Activated T-cell treated with anti-CD3 and anti-CD28 coated beads for 4 hours (primary cell): ENCODE results near the gene ERC2.

Experiments
- DNase-seq: peaks from one replicate; pipeline ENCODE4 v3.0.0-alpha.2; 2020

ERC2 gene

DNA sequence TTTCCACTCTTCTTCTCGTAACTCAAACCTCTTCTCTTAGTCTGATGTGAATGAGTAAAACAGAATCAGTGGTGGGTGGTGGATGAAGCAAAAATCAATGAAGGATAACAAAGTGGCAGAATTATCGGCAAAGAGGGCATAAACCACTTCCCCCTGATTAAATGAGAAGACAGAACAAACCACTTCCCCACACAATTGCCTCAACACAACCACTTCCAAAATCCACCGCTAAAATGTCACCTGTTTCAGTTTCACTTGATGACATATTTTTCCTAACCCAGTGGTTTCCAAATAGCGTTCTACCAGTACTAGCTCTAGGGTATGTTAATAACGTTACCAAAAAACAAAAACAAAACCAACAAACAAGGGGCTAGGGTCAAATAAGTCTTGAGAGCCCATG is 502.5 kb downstream of the ERC2 start:
- no peak for DNase-seq

DNA sequence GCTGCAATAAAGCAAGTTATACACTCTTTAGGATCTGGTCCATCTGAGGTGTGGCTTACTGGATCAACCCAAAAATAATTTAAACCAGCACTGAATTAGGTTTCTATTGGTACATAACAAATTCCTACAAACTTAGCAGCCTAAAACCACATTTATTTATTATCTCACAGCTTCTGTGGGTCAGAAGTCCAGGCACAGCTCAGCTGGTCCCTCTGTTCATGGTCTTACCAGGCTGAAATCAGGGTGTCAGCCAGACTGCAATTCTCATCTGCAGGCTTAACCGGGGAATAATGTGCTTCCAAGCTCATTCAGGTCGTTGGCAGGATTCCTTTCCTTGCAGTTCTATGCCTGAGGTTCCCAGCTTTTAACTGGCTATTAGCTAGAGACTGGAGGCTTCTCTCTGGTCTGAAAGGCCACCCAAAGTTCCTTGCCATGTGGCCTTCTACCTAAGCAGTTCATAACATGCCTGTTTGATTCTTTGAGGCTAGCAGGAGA is 503.7 kb downstream of the ERC2 start:
- no peak for DNase-seq

DNA sequence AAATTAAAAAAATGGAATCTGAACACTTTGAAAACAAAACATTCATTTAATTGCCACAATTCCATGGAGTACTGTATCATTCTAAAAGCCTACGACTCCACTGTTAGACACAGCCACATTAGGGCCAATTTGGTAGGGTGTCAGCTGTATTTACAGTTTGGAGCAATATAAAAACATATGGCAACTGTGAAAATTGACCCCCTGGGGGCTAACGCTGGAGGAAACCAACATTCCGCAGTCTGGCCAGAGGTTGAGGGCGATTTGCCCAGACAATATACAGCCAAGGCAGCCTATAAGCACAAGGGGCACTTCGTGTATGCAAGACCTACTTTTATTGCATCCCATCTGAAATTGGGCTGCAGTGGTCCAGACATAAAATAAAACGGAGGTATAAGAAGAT is 504.7 kb downstream of the ERC2 start:
- no peak for DNase-seq

DNA sequence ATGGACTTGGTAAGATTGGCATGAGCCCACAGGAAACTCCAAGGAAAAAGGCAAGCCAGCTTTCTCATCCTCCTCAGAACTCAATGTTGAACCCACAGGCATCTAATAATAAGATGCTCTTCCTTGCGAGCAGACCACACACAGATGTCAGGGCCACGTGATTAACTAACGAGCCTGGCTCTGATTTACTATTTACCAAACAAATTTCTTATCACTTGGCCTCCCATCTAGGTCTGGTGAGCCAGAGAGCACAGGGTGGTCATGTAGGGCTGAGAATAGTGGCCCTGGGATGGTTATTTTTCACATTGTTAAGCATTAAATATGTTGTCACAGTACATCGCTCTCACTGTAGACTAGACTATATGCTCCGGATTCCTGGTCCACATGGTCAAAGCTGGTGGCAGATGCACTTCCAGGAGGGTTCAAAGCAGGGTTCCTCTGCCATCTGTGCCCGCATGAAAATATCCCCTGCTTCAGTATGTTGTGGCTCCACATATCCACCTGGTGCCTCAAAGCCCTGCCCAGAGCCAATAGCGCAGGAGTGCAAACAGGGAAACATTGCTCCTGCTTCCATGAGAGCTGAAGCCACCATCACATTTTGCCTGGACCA is 508.7 kb downstream of the ERC2 start:
- no peak for DNase-seq

DNA sequence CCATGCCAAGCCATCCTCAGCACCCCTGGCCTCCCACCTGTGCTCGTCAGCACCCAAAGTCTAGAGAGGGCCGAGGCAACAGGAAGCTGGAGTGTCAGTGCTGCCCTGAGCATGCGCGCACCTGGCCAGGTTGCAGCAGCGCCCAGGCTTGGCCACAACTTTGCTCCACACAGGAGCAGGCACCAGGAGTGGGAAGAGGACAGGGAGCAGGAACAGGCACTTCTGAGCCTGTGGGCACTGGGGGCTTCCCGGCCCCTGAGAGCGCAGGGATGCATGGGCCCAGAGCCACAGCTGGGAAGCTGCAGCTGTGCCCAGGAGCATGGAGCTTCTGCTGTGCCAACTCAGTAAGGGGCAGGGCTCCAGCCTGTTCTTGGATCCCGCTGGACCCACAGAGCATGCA is 509.7 kb downstream of the ERC2 start:
- no peak for DNase-seq

DNA sequence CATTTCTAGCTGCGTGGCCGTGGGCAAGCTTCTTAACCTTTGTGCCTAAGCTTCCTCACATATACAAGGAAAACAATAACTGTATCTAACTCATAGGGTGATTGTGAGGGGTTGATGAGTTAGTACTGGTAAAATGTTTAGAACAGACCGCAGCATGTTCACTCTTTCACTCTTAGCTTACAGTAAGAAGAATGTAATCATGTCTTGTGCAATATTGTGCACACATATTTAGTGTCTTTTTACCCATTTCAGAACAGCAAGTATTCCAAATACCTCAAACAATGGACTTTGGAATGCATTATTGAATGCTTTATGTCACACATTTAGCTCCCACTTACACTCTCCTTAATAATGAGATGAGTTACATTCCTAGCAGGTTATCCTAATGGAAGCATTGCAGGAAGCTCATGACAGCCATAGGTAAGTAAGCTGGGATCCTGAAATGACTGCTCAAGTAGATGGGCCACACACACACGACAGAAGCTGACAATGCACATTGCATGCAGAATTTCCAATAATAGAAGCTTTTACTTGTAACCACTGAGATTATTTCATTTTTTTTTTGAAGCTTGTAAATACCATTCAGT is 512.3 kb downstream of the ERC2 start:
- DNase-seq: no peak

DNA sequence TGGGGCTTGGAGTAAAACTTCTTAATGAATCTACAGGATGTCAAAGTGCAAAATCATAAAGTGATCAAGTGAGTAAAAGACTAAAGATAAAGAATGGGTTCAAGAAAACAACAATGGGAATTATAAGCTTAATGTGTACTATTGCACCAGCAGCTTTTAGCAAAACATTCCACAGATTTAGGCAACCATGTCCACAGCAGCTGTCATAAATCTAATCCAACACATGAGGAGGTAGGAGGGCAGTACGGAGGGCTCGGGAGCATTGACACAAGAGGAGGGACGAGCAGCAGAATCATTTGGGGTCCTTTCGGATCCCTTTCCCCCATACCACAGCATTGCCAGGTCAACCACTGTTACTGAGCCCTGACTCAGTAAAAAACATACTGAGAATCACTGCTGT is 516.9 kb downstream of the ERC2 start:
- no peak for DNase-seq

DNA sequence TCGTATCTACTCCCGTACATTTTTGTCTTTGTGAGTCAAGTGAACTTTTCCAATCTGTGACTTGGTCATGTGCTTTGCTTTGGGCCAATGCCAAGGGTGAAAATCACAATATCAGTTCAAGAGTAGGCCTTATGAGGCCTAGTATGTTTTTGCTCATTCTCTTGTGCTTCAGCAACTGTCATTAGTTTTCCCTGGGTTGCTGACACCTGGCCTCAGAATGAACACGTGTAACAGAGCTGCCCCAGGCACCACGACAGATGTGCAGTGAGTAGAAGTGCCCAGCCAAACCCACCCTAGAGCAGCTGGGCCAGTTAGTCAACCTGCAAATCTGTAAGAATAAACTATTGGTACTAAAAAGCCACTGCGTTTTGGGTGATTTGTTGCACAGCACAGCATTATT is 520.9 kb downstream of the ERC2 start:
- no peak for DNase-seq

DNA sequence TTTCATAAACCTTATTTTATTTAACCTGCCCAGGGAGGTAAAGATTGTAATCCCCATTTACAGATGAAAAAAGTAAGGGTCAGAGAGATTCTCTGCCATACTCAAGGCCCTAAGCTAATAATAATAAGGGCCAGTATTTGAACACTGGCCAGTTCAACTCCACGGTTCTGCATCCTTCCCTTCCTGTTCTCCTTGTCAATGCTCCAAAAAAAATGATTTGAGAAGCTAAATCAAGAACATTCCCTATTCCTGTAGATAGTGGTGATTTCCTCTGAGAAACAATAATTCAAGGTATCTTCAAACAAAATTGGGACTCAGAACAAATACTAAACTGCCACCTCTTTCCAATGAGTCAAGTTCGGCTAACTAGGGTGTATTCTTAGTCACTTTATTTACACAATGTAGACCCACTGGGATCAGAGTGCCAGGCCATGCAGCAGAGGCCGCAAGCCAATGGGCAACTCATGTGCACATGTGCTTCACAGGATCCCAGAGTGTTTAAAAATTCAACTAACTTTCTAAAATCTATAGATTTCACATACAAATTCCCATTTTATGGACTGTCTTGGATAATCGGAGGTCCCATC is 521.6 kb downstream of the ERC2 start:
- no peak for DNase-seq

DNA sequence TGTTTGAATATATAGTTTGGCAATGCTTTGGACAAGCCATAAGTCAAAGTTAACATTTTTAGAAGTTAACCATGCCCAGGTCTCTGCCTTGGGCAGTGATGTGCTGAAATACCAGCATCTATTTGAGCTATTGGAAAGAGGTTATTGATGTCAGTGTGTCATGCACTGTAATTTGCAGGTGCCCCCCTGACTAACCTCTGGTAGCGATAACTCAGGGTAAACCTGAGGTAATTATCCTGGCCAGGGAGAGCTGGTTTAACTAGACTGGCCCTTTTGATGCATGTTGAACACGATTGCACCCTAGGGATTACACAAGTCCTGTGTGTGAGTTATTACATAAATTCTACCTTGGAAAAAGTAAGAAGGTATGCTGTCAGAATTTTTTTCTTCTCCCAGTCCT is 525.4 kb downstream of the ERC2 start:
- no peak for DNase-seq

DNA sequence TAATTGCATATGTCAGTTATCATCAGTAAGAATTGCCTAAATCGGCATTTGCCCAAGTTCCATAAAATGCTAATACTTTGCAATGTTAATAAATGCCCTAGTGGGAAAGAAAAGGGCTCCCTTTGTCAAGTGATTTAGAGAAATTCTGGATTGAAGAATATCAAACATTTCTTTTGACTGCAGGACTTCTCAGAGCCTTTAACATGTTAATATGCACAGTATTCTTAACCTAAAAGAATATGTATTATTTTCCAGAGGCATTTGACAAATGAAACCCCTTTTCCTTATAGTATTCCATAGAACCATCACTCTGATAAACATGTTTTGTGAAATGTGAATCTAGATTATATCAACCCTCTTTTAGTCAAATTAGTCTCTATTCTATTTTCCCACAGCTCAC is 529.0 kb downstream of the ERC2 start:
- DNase-seq: no peak

DNA sequence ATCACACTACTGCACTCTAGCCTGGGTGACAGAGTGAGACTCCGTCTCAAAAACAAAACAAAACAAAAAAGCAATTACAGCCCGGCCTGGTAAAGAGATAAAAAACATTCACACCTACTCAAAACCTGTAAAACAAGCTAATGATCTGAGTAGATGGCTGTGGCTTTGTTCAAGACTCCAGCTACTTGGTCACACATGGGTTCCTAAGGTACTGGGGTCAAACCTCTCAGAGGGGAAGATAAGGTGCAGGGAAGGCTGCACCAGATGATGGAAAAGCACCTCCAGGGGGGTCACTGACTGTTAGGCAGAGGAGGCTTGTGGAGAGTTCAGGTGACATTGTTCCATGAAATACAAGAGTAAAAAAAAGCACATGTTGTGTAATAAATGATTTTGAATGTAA is 531.0 kb downstream of the ERC2 start:
- DNase-seq: no peak

DNA sequence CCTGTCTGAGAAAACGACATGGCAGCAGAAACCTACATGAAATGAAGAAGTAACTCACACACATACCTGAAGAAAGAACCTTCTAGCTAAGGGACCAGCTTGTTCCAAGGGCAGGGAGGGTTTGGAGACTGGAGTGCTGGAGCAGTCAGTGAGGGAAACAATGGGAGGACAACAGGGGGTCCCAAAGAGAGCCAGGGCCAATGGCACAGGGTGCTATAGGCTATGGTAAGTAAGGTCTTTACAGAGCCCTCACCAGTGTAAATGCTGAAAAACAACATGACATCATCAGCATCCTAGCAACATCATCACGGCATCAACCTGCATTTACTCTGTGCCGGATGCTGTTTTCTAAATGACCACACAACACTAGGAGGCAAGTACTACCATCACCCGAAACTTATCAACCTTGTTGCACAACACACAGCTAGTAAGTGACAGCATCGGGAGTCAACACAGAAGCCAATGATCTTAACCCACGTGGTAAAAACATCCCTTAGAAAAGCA is 531.7 kb downstream of the ERC2 start:
- DNase-seq: no peak

DNA sequence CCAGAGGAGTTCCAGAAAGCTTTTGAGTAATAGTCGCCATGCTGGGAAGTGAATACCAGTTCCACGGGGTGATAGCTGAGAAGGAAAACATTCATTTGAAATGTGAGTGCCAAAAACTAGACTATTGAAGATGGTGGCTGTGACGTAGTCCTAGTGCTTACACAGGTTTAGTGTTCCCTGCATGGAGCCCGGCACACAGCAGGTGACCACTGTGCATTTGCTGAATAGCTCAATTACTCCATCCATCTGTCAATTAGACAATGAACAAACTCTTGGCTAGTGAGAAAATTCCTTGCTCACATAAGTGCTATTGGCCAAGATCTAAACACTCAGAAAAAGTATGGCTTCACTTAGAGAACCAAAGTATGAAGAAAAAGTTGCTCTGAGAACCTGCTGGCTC is 533.0 kb downstream of the ERC2 start:
- DNase-seq: no peak

DNA sequence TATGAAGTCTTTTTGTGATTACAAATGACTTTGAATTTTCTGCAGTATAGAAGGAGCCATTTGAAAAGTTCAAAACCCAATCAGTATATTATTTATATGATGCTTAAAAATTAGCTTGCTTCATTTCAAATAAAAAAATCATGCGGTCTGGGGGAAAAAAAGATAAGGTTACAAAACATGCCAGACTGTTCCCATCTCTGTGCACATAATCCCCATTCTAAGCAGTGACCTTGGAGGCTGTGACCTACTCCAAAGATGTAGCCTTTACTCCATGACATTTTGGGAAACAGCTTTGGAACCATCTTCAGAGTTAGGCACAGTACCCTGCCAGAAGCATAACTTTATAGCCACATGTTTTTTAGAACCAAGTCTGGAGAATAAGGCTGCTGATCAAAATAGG is 533.5 kb downstream of the ERC2 start:
- no peak for DNase-seq

DNA sequence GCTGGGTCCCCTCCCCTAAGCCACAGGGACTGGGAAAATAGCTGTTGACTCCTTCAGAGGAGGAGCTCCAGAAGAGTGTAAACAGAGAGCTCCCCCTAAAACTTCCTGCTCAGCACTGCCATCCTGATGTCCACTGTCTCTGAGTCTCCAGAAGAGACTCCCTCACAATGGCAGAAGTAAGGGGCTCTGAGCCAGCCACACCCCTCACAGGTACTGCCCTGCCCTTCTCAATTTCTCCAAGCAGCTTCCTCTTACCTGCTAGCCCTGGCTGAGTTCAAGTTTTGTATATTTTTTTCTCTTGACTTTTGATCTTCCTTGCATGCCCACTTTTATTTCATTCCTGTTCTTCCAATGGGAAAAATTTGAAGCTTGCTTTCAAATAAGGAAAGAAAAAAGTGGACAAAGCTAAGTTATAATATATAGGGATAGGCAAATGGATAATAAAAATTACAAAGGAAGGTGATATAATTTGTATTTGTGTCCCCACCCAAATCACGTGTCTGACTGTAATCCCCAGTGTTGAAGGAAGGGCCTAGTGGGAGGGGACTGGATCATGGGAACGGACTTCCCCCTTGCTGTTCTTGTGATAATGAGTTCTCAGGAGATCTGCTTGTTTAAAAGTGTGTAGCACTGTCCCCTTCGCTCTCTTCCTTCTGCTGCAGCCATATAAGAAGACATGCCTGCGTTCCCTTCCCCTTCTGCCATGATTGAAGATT is 539.0 kb downstream of the ERC2 start:
- no peak for DNase-seq

DNA sequence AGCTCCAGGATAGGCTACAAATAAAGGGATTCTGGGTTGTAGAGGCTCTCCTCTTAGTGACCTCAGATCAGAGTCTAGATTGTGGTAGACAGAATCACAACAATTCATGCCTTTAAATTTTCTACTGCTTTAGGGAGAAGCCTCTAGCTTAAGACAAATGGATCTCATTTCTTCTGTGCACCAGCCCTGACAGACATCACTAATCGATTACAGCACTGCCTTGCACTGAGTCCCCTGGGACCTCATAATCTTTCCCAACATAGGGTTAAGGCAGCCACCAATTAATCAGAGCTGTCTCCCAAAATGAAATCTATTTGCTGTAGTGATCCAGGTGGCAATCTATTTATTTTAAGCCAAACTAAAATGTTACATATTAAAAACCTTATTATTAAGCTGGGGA is 544.6 kb downstream of the ERC2 start:
- no peak for DNase-seq

DNA sequence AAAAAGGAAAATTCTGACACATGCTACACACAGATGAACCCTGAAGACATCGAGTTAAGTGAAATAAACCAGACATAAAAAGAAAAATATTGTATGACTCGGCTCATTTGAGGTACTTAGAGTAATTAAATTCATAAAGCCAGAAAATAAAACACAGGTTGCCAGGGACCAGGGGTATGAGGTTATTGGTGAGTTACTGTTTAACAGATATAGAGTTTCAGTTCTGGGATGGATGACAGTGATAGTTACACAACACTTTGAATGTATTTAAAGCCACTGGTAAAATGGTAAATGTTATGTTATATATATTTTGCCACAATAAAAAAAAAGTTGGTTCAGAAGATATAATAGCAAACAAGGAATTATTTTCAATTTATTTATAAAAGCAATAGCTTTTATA is 545.1 kb downstream of the ERC2 start:
- DNase-seq: no peak

DNA sequence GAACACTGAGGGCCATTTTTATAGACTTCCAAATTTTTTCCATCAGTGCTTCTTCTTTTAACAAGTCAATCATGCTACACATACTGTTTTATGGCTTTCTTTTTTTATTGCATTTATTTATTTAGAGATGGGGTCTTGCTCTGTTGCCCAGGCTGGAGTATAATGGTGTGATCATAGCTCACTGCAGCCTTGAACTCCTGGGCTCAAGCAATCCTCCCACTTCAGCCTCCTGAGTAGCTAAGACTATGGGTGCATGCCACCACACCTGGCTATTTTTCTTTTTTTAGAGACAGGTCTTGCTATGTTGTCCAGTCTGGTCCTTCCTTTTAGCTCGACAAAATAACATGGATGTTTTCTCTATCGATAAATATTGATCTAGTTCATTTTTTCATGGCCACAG is 555.4 kb downstream of the ERC2 start:
- no peak for DNase-seq

DNA sequence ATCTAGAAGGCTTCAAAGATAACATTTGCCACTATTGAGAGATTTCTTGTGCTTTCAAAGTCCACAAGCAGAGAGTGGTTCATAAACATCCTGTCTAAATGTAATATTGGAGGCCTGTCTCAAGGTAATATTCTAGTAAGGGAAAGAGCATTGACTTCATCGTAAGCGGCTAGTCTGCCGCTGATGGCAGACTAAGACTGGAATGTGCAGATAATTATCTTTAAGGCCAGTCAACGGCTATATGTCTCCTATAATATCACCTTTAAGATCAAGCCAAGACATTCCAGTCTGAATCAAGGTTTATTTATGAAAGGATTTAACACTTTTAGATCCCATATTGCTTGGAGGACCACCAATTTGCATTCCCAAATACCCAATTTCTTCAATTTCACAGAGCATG is 557.0 kb downstream of the ERC2 start:
- DNase-seq: no peak

DNA sequence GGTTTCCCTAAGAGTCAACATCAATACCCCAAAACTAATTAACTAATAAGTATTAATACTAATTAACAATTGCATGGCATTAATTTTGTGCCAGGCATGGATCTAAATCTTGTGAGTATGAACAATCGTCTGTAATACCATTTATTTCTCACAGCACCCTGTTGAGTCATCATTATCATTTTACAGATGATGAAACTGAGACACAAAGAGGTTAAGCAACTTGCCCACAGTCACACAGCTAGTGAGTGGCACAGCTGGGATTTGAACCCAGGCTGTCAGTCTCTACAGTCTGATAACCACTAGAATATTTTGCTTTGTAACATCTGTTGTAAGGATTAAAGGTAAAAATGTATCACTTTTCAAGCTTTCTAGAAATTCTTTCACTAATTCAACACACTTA is 557.7 kb downstream of the ERC2 start:
- no peak for DNase-seq

DNA sequence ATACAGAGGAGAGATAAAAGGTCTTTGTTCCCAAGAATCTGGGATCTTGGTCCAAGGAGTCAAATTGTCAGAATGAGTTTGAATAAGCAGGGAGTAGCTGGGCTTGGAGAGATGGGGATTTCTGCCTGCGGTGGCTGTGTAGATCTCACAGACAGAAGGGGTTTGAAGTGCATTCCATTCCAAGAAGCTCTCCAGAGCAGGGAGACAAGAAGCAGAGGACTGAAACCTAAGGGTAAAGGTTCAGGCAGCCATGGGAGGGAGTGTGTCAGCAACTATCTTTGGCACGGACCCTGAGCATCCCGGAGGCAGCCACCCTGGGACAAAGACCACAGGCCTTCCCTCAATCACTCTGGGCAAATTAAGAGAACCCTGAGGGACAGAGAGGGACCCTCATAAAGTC is 558.9 kb downstream of the ERC2 start:
- DNase-seq: no peak

DNA sequence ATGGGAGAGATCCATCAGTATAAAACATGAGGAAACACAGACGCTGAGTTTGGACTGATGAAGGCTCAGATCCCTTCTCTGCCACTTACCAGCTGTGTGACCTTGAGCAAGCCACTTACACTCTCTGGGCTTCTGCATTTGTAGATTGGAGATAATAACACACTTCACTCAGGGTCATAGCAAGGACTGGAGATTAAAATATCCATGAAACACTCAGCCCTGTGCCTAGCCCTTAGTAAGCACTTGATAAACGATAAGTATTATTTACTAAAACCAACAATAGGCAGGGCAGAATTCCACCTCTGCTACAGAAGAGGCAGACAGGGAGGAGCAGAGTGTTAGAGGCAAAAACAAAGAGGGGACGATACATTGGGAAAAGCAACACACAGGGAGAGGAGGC is 560.7 kb downstream of the ERC2 start:
- no peak for DNase-seq

DNA sequence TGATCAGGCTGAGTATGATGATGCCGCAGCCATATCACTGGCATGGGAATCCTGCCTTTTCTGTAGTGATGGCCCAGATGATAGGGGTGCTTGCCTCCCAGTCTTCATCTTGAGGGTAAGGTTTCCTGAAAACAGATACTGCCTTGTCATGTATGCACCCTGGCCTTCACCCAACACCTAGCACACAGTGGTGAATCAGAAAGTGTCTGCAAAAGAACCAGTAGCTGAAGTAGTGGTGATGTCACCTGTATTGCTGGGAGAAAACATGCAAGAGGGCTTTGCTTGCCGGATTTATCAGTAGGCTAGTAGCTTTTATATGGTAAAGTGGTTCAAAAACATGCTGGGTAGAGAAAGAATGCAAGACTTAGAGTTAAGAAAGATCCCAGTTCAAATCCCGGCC is 561.4 kb downstream of the ERC2 start:
- DNase-seq: no peak
